A673 (cell line): ENCODE results near the gene DCC. TPM values are rescaled to one million over a fixed set of nuclear protein-coding genes. Genes with fewer than 3 reads are reported as not detected.
A peak's percentile ranks its signal among the peaks of the same experiment; 100 is the strongest.

Experiments
- BruUV-seq: library from RNA; stranded (reverse); fragments of 400-500 nt; replicated peaks from 2 replicates; lab custom pipeline; 2021; lab: Mats Ljungman, UMichigan
- CTCF ChIA-PET: fragments of 300-600 bp; sonication (Branson Sonifier 250); formaldehyde crosslinking; loops from one replicate; lab custom pipeline; 2022; ENCODE audit warnings: antibody characterized with exemption; lab: Charles Lee
- POLR2A ChIA-PET: fragments of 300-600 bp; sonication (Branson Sonifier 250); formaldehyde crosslinking; loops from one replicate; lab custom pipeline; 2022; ENCODE audit warnings: antibody characterized with exemption; ENCODE audit not compliant: low non-redundant PET; lab: Charles Lee
- DNase-seq: peaks from one replicate; pipeline ENCODE4 v3.0.0-alpha.2; 2015; ENCODE audit warnings: low spot score
- H3K27ac ChIP-seq: fragments of 200-600 bp; sonication (generic); 2 replicates; pipeline ENCODE4 v1.5.1; 2016; ENCODE audit warnings: mixed run types, low read depth, mild to moderate bottlenecking, mixed read lengths, antibody characterized with exemption, low read length; ENCODE audit not compliant: poor library complexity, severe bottlenecking
- H3K27me3 ChIP-seq: fragments of 200-600 bp; sonication (generic); replicated peaks from 2 replicates; pipeline ENCODE4 v1.6.1; 2017; ENCODE audit warnings: mixed run types, low read depth, mild to moderate bottlenecking, mixed read lengths, antibody characterized with exemption, low read length; ENCODE audit not compliant: insufficient read depth, poor library complexity
- H3K36me3 ChIP-seq: fragments of 200-600 bp; sonication (generic); 2 replicates; pipeline ENCODE4 v1.6.1; 2016; ENCODE audit warnings: mixed run types, mild to moderate bottlenecking, mixed read lengths, antibody characterized with exemption, low read length; ENCODE audit not compliant: insufficient read depth, poor library complexity, severe bottlenecking
- H3K4me1 ChIP-seq: fragments of 200-600 bp; sonication (generic); 2 replicates; pipeline ENCODE4 v1.6.1; 2017; ENCODE audit warnings: mixed run types, mild to moderate bottlenecking, mixed read lengths, antibody characterized with exemption, low read length; ENCODE audit not compliant: insufficient read depth, poor library complexity, severe bottlenecking
- H3K4me3 ChIP-seq: fragments of 200-600 bp; sonication (generic); 2 replicates; pipeline ENCODE4 v1.5.1; 2016; ENCODE audit warnings: low read depth, mixed run types, mild to moderate bottlenecking, mixed read lengths, low read length; ENCODE audit not compliant: poor library complexity, severe bottlenecking
- H3K9me3 ChIP-seq: fragments of 200-600 bp; sonication (generic); 2 replicates; pipeline ENCODE4 v1.6.1; 2016; ENCODE audit warnings: mixed run types, low read depth, mild to moderate bottlenecking, mixed read lengths, antibody characterized with exemption, low read length; ENCODE audit not compliant: poor library complexity, severe bottlenecking
- CTCF ChIP-seq: fragments of 300-800, 200-600 bp; sonication (generic); conservative IDR thresholded peaks from 2 replicates; pipeline ENCODE4 v1.5.1; 2017; ENCODE audit warnings: low read depth, mild to moderate bottlenecking, antibody characterized with exemption, low read length, moderate library complexity, mixed read lengths
- EZH2 ChIP-seq: fragments of 200-600 bp; sonication (generic); IDR thresholded peaks from 2 replicates; pipeline ENCODE4 v1.6.1; 2017; ENCODE audit warnings: borderline replicate concordance, low read depth, mild to moderate bottlenecking, mixed read lengths, antibody characterized with exemption, low read length; ENCODE audit not compliant: poor library complexity, severe bottlenecking
- intact Hi-C: fragments of 100-400 bp; cut with micrococcal nuclease; formaldehyde crosslinking; loops from one replicate; pipeline ENCODE4 v1.10.0; 2022; ENCODE audit not compliant: unreplicated experiment
- total RNA-seq: library from RNA; stranded (reverse); gene quantifications from 2 replicates; pipeline ENCODE4 v1.2.3, GENCODE V29; 2021

Gene DCC
- total RNA-seq, 1 experiment from 2014 or later, result 93.0 TPM

DNA sequence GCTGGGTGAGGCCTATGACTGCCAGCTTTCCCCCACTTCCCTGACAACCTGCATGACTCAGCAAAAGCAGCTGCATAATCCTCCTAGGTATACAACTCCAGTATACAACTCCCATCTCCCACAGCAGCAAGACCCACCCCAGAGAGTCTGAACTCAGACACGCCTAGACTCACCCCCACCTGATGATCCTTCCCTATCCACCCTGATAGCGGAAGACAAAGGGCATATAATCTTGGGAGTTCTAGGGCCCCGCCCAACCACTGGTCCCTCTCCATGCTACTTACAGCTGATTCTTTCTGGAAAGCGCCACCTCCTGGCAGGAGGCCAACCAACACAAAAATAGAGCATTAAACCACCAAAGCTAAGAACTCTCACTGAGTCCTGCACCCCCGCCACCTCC, 296.5 kb downstream of the DCC start:
- ChIA-PET POLR2A (no interaction called here), CTCF (no interaction called here)
- Histone ChIP-seq H3K9me3 (no peaks in the 10 kb centered on the region), H3K27me3 (no peaks in the 10 kb centered on the region), H3K4me3 (no peak overlapping the region), H3K4me1 (peaks cover 29% of the 10 kb centered on the region), H3K27ac (no peak overlapping the region), H3K36me3 (no peaks in the 10 kb centered on the region)
- peak; percentile 26 for DNase-seq
- no TSS peak for BruUV-seq
- TF ChIP-seq EZH2, result no peak
- 0 out of 2 replicates have a peak, but pooled peaks have one; percentile 15 for TF ChIP-seq CTCF
- intact Hi-C loops, result no loop called here

DNA sequence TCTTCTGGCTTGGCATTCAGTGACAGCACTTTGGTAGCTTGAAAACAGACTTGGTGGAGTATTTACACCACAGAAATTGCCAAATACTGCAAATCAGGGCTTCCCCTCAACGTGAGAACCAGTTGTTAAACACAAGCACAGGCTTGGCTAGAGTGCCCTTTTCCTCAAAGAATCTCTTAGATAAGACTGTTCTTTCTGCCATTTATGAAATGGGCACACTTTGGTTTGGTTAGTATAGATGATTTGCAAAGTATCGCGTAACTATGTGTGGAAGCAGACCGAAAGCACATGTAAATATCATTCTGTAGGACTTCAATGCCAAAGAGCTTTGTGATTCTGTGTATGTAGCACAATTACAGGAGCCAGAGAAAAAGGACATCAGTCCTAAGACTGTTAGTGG, 308.2 kb downstream of the DCC start:
- TF ChIP-seq CTCF, result no peak
- no peak for TF ChIP-seq EZH2
- Histone ChIP-seq H3K36me3 (no peaks in the 10 kb centered on the region), H3K27me3 (no peaks in the 10 kb centered on the region), H3K27ac (no peak overlapping the region), H3K9me3 (no peaks in the 10 kb centered on the region), H3K4me3 (no peak overlapping the region), H3K4me1 (no peaks in the 10 kb centered on the region)
- DNase-seq, result no peak
- no TSS peak for BruUV-seq
- ChIA-PET POLR2A (no interaction called here), CTCF (no interaction called here)
- intact Hi-C loops, result no loop called here

DNA sequence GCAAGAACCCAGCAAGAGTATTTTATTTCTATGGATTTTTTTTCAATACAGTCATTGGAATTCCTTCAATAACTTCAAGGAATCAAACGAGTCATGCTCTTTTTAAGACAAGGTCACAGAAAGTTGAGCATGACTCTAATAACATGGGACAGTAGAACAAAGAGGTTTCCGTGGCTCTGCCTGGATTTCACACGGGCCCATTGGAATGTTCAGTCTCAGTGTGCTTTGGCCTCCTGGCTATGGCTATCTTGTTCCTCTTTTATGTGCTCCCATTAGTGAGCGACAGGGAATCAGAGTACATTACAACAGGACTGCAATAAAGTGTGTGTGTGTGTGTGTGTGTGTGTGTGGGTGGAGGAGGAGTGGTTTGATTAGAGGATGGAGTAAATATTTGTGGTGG, 312.4 kb downstream of the DCC start:
- Histone ChIP-seq H3K4me1 (no peaks in the 10 kb centered on the region), H3K27me3 (no peaks in the 10 kb centered on the region), H3K27ac (no peak overlapping the region), H3K4me3 (no peak overlapping the region), H3K36me3 (no peaks in the 10 kb centered on the region), H3K9me3 (no peaks in the 10 kb centered on the region)
- BruUV-seq, result no TSS peak
- intact Hi-C loops, result no loop called here
- no peak for DNase-seq
- ChIA-PET CTCF (no interaction called here), POLR2A (no interaction called here)
- TF ChIP-seq CTCF (no peak), EZH2 (no peak)
